IMR-90 (cell line): ENCODE results near the gene KRTAP5-5. TPM values are rescaled to one million over a fixed set of nuclear protein-coding genes. Genes with fewer than 3 reads are reported as not detected.

ENCODE experiments used
- ATAC-seq: fragments of 200-7000 bp; cut with Tn5 transposase; 2 replicates; pipeline ENCODE4 v1.9.1; 2020; ENCODE audit warnings: low read depth, mild to moderate bottlenecking, moderate library complexity
- BruUV-seq: library from RNA; stranded (reverse); fragments of 400-500 nt; replicated peaks from 2 replicates; lab custom pipeline; 2021; lab: Mats Ljungman, UMichigan
- CTCF ChIA-PET: fragments of 300-600 bp; formaldehyde crosslinking; extraction: SDS; loops from one replicate; lab custom pipeline; 2021; ENCODE audit warnings: antibody characterized with exemption; lab: Yijun Ruan, JAX
- POLR2A ChIA-PET: fragments of 300-600 bp; sonication (Branson Sonifier 250); formaldehyde crosslinking; loops from one replicate; lab custom pipeline; 2022; ENCODE audit warnings: antibody characterized with exemption; ENCODE audit not compliant: unreplicated experiment; lab: Charles Lee
- DNase-seq: peaks from one replicate; pipeline ENCODE4 v3.0.0; 2013
- H2AFZ ChIP-seq: replicated peaks from 2 replicates; pipeline ENCODE3; 2013; ENCODE audit warnings: low read length, mild to moderate bottlenecking; ENCODE audit not compliant: poor library complexity
- H2AK5ac ChIP-seq: 2 replicates; pipeline ENCODE4 v1.6.1; 2013; ENCODE audit warnings: low read depth, low read length, inconsistent platforms
- H2AK9ac ChIP-seq: replicated peaks from 2 replicates; pipeline ENCODE3; 2013; ENCODE audit warnings: mild to moderate bottlenecking, low read depth, low read length, moderate library complexity; ENCODE audit not compliant: poor library complexity
- H2BK120ac ChIP-seq: 2 replicates; pipeline ENCODE4 v1.6.1; 2013; ENCODE audit warnings: low read depth, low read length, inconsistent platforms
- H2BK15ac ChIP-seq: 3 replicates; pipeline ENCODE4 v1.6.1; 2013; ENCODE audit warnings: low read depth, low read length, inconsistent platforms
- H2BK20ac ChIP-seq: 2 replicates; pipeline ENCODE4 v1.6.1; 2013; ENCODE audit warnings: low read depth, mild to moderate bottlenecking, inconsistent platforms, low read length, moderate library complexity
- H2BK5ac ChIP-seq: 2 replicates; pipeline ENCODE4 v1.6.1; 2013; ENCODE audit warnings: mild to moderate bottlenecking, low read depth, low read length, inconsistent platforms; ENCODE audit not compliant: poor library complexity, severe bottlenecking
- H3K14ac ChIP-seq: replicated peaks from 2 replicates; pipeline ENCODE4 v1.6.1; 2013; ENCODE audit warnings: low read depth, low read length, inconsistent platforms
- H3K18ac ChIP-seq: 2 replicates; pipeline ENCODE4 v1.6.1; 2013; ENCODE audit warnings: low read depth, low read length, control low read depth
- H3K23ac ChIP-seq: 2 replicates; pipeline ENCODE4 v1.6.1; 2013; ENCODE audit warnings: low read depth, low read length, inconsistent platforms
- H3K27ac ChIP-seq: 2 replicates; pipeline ENCODE4 v1.5.1; 2013; ENCODE audit warnings: mild to moderate bottlenecking, control low read depth, low read length; ENCODE audit not compliant: insufficient read depth
- H3K27me3 ChIP-seq: 2 replicates; pipeline ENCODE4 v1.6.1; 2013; ENCODE audit warnings: low read length; ENCODE audit not compliant: control insufficient read depth, insufficient read depth
- H3K36me3 ChIP-seq: 2 replicates; pipeline ENCODE4 v1.6.1; 2013; ENCODE audit warnings: low read length, mixed read lengths; ENCODE audit not compliant: control insufficient read depth, insufficient read depth
- H3K4ac ChIP-seq: 2 replicates; pipeline ENCODE4 v1.6.1; 2013; ENCODE audit warnings: low read depth, low read length, inconsistent platforms
- H3K4me1 ChIP-seq: 2 replicates; pipeline ENCODE4 v1.6.1; 2013; ENCODE audit warnings: low read length, mixed read lengths; ENCODE audit not compliant: control insufficient read depth, insufficient read depth
- H3K4me2 ChIP-seq: 2 replicates; pipeline ENCODE4 v1.6.1; 2013; ENCODE audit warnings: low read depth, mild to moderate bottlenecking, control low read depth, low read length, moderate library complexity
- H3K4me3 ChIP-seq: 2 replicates; pipeline ENCODE4 v1.5.1; 2013; ENCODE audit warnings: low read depth, mild to moderate bottlenecking, control low read depth, low read length, moderate library complexity; ENCODE audit not compliant: insufficient read depth
- H3K56ac ChIP-seq: 2 replicates; pipeline ENCODE4 v1.6.1; 2013; ENCODE audit warnings: low read length, inconsistent platforms; ENCODE audit not compliant: insufficient read depth; ENCODE audit errors: extremely low read depth
- H3K79me1 ChIP-seq, 2 experiments: 2 replicates each; pipeline ENCODE4 v1.6.1; 2013; ENCODE audit warnings: low read length in 2 of 2, inconsistent platforms in 1 of 2, low read depth in 1 of 2
- H3K9ac ChIP-seq: 2 replicates; pipeline ENCODE4 v1.6.1; 2013; ENCODE audit warnings: low read depth, low read length, control low read depth
- H3K9me1 ChIP-seq: 2 replicates; pipeline ENCODE4 v1.6.1; 2013; ENCODE audit warnings: low read length, inconsistent platforms; ENCODE audit not compliant: insufficient read depth
- H3K9me3 ChIP-seq: 2 replicates; pipeline ENCODE4 v1.6.1; 2013; ENCODE audit warnings: low read length; ENCODE audit not compliant: control insufficient read depth, insufficient read depth
- H4K20me1 ChIP-seq: 2 replicates; pipeline ENCODE4 v1.6.1; 2013; ENCODE audit warnings: low read length, inconsistent platforms; ENCODE audit not compliant: insufficient read depth
- H4K5ac ChIP-seq: 2 replicates; pipeline ENCODE4 v1.6.1; 2013; ENCODE audit warnings: mild to moderate bottlenecking, low read depth, low read length, control low read depth
- H4K8ac ChIP-seq, 2 experiments: 2 replicates each; pipeline ENCODE4 v1.6.1; 2013; ENCODE audit warnings: low read depth in 2 of 2, low read length in 2 of 2, control low read depth in 1 of 2, inconsistent platforms in 1 of 2
- H4K91ac ChIP-seq: 2 replicates; pipeline ENCODE4 v1.6.1; 2013; ENCODE audit warnings: low read depth, low read length, inconsistent platforms; ENCODE audit not compliant: insufficient read depth
- BHLHE40 ChIP-seq: fragments of 150-350 bp; IDR thresholded peaks from 2 replicates; pipeline ENCODE4 v1.6.1; 2016; ENCODE audit warnings: mild to moderate bottlenecking, low read depth, low read length
- CEBPB ChIP-seq: IDR thresholded peaks from 2 replicates; pipeline ENCODE4 v1.6.1; 2012; ENCODE audit warnings: low read depth, low read length, improper control_type of control experiment
- MAFK ChIP-seq: IDR thresholded peaks from 2 replicates; pipeline ENCODE4 v1.6.1; 2012; ENCODE audit warnings: low read depth, low read length, improper control_type of control experiment
- MXI1 ChIP-seq: IDR thresholded peaks from 2 replicates; pipeline ENCODE4 v1.6.1; 2012; ENCODE audit warnings: low read depth, mild to moderate bottlenecking, low read length, moderate library complexity, borderline replicate concordance
- NFE2L2 ChIP-seq: fragments of 150-350 bp; IDR thresholded peaks from 2 replicates; pipeline ENCODE4 v1.6.1; 2016; ENCODE audit warnings: low read depth, mild to moderate bottlenecking, low read length
- RAD21 ChIP-seq: IDR thresholded peaks from 2 replicates; pipeline ENCODE4 v1.6.1; 2012; ENCODE audit warnings: low read length, improper control_type of control experiment
- RFX5 ChIP-seq: IDR thresholded peaks from 2 replicates; pipeline ENCODE4 v1.8.0; 2012; ENCODE audit warnings: low read depth, mild to moderate bottlenecking, low read length, moderate library complexity
- WGBS, 2 experiments: methylation state at CpG; one replicate each; pipeline versions ENCODE4 v1.1.5 to v1.1.7; 2013; ENCODE audit warnings: missing lambda C conversion rate in 2 of 2; ENCODE audit not compliant: insufficient read length in 1 of 2; ENCODE audit errors: extremely low coverage in 2 of 2; 5-methylcytosine and 5-hydroxymethylcytosine counted together
- dilution Hi-C: fragments of 300-500 bp; cut with HindIII; formaldehyde crosslinking; loops from one replicate; pipeline ENCODE4 v1.14.3; 2018; ENCODE audit warnings: low sequenced_read_pairs; ENCODE audit not compliant: unreplicated experiment
- in situ Hi-C: fragments of 300-500 bp; cut with MboI; formaldehyde crosslinking; loops from 3 replicates; pipeline ENCODE4 v1.14.3; 2019; ENCODE audit warnings: low sequenced_read_pairs, inconsistent platforms, mixed read lengths
- intact Hi-C: fragments of 100-400 bp; cut with micrococcal nuclease; formaldehyde crosslinking; loops from 2 replicates; pipeline ENCODE4 v1.10.0; 2022
- polyA plus RNA-seq, 3 experiments: library from polyadenylated mRNA; depleted of rRNA; stranded (reverse); fragments of >200 nt; gene quantifications; 2 replicates each; pipeline ENCODE4 v1.2.3, GENCODE V29; 2012; ENCODE audit warnings: low replicate concordance in 1 of 3
- total RNA-seq: library from RNA; depleted of rRNA; stranded (reverse); fragments of >200 nt; gene quantifications from 2 replicates; pipeline ENCODE4 v1.2.3, GENCODE V29; 2012
- TF ChIP-seq, protein P1 (sequence below): conservative IDR thresholded peaks from 2 replicates; pipeline ENCODE4 v1.5.1; 2012; ENCODE audit warnings: mild to moderate bottlenecking, low read depth, low read length, improper control_type of control experiment

KRTAP5-5 gene
- total and polyA plus RNA-seq, 2 of the 4 experiments (the other 2 are of a cell fraction), result not detected

DNA sequence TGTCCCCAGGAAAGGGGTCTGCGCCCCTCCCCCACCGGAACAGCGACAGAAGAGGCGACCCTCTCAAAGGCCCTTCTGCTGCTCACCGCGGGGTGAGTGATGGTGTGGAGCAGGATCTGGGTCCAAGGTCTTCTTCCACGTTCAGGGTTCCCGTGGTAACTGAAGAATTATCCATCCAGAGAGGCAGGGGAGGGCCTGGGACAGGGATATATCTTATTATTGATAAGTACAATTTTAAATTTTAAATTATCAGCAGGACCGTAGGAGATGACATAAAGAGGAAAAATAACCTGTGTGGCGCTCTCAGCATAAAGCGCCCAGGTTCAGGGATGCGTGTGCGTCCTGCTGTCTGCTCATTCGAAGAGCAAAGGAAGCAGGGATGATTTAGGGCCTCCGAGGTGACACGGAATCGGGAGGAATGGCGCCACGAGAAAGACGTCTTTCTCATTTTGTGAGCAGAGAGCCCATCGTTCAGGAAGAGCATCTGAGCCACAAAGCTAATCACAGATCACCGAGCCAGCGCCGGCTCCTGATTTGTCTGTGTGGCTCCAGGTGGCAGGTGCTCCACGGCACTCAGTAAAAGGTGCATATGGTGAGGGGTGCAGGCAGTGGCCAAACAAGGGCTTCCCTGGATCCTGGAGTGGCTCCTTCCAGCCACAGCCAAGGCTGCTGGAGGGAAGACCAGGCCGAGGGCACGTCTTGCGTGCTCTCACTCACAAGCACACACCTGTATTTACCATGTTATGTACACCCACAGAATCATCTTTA is 19.3 kb downstream of the KRTAP5-5 start:
- Histone ChIP-seq H2BK20ac (no peak overlapping the region), H3K14ac (no peak overlapping the region), H3K9me3 (no peaks in the 10 kb centered on the region), H3K9me1 (no peaks in the 10 kb centered on the region), H2BK5ac (no peak overlapping the region), H3K79me1 (no peaks in the 10 kb centered on the region), H2AK9ac (no peak overlapping the region), H2BK120ac (no peak overlapping the region), H2BK15ac (no peak overlapping the region), H4K5ac (no peak overlapping the region), H4K20me1 (no peaks in the 10 kb centered on the region), H2AK5ac (no peak overlapping the region), H3K4me1 (no peaks in the 10 kb centered on the region), H4K8ac (no peak overlapping the region), H3K18ac (no peak overlapping the region), H3K4ac (no peak overlapping the region), H3K9ac (no peak overlapping the region), H3K23ac (no peak overlapping the region), H3K4me3 (no peak overlapping the region), H3K27ac (no peak overlapping the region), H3K56ac (no peak overlapping the region), H2AFZ (no peak overlapping the region), H3K4me2 (no peak overlapping the region), H3K27me3 (peaks cover 38% of the 10 kb centered on the region), H4K91ac (no peak overlapping the region), H3K36me3 (no peaks in the 10 kb centered on the region)
- TF ChIP-seq NFE2L2, result no peak
- no peak for TF ChIP-seq BHLHE40
- TF ChIP-seq RAD21, result no peak
- no peak for TF ChIP-seq MAFK
- TF ChIP-seq CEBPB, result no peak
- TF ChIP-seq MXI1, result no peak
- no peak for TF ChIP-seq RFX5
- TF ChIP-seq, protein P1, sequence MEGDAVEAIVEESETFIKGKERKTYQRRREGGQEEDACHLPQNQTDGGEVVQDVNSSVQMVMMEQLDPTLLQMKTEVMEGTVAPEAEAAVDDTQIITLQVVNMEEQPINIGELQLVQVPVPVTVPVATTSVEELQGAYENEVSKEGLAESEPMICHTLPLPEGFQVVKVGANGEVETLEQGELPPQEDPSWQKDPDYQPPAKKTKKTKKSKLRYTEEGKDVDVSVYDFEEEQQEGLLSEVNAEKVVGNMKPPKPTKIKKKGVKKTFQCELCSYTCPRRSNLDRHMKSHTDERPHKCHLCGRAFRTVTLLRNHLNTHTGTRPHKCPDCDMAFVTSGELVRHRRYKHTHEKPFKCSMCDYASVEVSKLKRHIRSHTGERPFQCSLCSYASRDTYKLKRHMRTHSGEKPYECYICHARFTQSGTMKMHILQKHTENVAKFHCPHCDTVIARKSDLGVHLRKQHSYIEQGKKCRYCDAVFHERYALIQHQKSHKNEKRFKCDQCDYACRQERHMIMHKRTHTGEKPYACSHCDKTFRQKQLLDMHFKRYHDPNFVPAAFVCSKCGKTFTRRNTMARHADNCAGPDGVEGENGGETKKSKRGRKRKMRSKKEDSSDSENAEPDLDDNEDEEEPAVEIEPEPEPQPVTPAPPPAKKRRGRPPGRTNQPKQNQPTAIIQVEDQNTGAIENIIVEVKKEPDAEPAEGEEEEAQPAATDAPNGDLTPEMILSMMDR, result no peak
- dilution Hi-C loops (no loop called here), in situ Hi-C loops (no loop called here), intact Hi-C loops (no loop called here)
- DNase-seq (no peak), ATAC-seq (no peak)
- ChIA-PET POLR2A (no interaction called here), CTCF (no interaction called here)
- 82% methylated on average over 15 of the region's 28 CpGs; no CpG with 5 or more reads in 1 of the 2 experiments for WGBS, 2 experiments
- BruUV-seq, result no TSS peak
